GM23338 (cell line): ENCODE results near the gene ZNF276.

Experiments used
- EZH2 ChIP-seq: fragments of 200-600 bp; sonication (generic); IDR thresholded peaks from one replicate; pipeline ENCODE4 v1.8.0; 2017; ENCODE audit warnings: antibody characterized with exemption, mild to moderate bottlenecking, low read depth; ENCODE audit not compliant: unreplicated experiment
- EZH2phosphoT487 ChIP-seq: fragments of 200-600 bp; sonication (generic); IDR thresholded peaks from one replicate; pipeline ENCODE4 v1.8.1; 2018; ENCODE audit warnings: antibody characterized with exemption; ENCODE audit not compliant: unreplicated experiment
- JUNB ChIP-seq: IDR thresholded peaks from one replicate; pipeline ENCODE4 v1.6.1; 2016; ENCODE audit warnings: antibody characterized with exemption; ENCODE audit not compliant: unreplicated experiment
- POLR2AphosphoS5 ChIP-seq: IDR thresholded peaks from 2 replicates; pipeline ENCODE4 v1.6.1; 2016; ENCODE audit warnings: antibody characterized with exemption, low read depth
- ZNF114 ChIP-seq: fragments of 250-450 bp; sonication (Bioruptor Pico); IDR thresholded peaks from 2 replicates; pipeline ENCODE4 v1.5.0; 2020; ENCODE audit warnings: mild to moderate bottlenecking, moderate library complexity
- TF ChIP-seq, protein P1 (sequence below), 2 experiments: fragments of 200-600 bp in 1 of 2; sonication (generic) in 1 of 2; conservative IDR thresholded peaks; 2 replicates each; pipeline versions ENCODE4 v1.5.1 to v1.6.1; 2016 to 2017; ENCODE audit warnings: antibody characterized with exemption in 2 of 2, low read depth in 2 of 2, mild to moderate bottlenecking in 2 of 2, moderate library complexity in 1 of 2
- TF ChIP-seq, protein P2 (sequence below): IDR thresholded peaks from one replicate; pipeline ENCODE4 v1.6.1; 2018; ENCODE audit warnings: antibody characterized with exemption; ENCODE audit not compliant: unreplicated experiment

DNA sequence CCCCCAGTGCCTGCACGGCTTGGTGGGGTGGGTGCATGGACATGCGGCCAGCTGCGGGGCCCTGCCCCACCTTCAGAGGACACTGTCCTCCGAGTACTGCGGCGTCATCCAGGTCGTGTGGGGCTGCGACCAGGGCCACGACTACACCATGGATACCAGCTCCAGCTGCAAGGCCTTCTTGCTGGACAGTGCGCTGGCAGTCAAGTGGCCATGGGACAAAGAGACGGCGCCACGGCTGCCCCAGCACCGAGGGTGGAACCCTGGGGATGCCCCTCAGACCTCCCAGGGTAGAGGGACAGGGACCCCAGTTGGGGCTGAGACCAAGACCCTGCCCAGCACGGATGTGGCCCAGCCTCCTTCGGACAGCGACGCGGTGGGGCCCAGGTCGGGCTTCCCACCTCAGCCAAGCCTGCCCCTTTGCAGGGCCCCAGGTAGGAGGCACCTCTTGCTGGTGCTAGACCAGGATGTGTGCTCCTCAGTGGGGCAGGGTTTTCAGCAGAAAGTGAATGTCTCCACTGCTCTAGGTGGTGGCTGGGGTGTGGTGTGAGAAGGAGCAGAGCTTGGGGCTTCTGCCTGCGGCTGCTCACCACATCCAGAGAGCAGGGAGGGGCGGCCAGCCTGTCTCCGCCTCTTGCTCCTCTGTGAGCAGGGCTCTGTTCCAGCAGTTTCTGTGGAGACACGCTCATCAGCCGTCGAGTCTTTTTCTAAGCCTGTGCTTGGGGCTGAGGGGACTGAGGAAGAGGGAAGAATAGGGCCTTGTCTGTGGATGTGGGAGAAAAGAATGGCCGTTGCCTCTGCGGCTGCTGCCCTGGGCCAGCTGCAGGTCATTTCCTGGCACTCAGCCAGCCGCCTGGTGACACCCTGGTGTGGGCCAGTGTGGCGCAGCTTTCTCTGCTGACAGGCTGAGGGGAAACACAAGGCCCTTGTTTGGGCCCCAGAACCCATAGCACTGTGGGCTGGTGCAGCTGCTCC is 2.2 kb downstream of the ZNF276 start:
- TF ChIP-seq, protein P1, sequence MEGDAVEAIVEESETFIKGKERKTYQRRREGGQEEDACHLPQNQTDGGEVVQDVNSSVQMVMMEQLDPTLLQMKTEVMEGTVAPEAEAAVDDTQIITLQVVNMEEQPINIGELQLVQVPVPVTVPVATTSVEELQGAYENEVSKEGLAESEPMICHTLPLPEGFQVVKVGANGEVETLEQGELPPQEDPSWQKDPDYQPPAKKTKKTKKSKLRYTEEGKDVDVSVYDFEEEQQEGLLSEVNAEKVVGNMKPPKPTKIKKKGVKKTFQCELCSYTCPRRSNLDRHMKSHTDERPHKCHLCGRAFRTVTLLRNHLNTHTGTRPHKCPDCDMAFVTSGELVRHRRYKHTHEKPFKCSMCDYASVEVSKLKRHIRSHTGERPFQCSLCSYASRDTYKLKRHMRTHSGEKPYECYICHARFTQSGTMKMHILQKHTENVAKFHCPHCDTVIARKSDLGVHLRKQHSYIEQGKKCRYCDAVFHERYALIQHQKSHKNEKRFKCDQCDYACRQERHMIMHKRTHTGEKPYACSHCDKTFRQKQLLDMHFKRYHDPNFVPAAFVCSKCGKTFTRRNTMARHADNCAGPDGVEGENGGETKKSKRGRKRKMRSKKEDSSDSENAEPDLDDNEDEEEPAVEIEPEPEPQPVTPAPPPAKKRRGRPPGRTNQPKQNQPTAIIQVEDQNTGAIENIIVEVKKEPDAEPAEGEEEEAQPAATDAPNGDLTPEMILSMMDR (conservative IDR thresholded peaks at IDR 0.05; ENCODE audit: low read depth in 2 of 2), result no peak
- no peak for TF ChIP-seq EZH2phosphoT487
- TF ChIP-seq EZH2, result no peak
- no peak for TF ChIP-seq POLR2AphosphoS5
- TF ChIP-seq JUNB, result no peak
- no peak for TF ChIP-seq ZNF114 (CRISPR knock-in tag)
- TF ChIP-seq, protein P2, sequence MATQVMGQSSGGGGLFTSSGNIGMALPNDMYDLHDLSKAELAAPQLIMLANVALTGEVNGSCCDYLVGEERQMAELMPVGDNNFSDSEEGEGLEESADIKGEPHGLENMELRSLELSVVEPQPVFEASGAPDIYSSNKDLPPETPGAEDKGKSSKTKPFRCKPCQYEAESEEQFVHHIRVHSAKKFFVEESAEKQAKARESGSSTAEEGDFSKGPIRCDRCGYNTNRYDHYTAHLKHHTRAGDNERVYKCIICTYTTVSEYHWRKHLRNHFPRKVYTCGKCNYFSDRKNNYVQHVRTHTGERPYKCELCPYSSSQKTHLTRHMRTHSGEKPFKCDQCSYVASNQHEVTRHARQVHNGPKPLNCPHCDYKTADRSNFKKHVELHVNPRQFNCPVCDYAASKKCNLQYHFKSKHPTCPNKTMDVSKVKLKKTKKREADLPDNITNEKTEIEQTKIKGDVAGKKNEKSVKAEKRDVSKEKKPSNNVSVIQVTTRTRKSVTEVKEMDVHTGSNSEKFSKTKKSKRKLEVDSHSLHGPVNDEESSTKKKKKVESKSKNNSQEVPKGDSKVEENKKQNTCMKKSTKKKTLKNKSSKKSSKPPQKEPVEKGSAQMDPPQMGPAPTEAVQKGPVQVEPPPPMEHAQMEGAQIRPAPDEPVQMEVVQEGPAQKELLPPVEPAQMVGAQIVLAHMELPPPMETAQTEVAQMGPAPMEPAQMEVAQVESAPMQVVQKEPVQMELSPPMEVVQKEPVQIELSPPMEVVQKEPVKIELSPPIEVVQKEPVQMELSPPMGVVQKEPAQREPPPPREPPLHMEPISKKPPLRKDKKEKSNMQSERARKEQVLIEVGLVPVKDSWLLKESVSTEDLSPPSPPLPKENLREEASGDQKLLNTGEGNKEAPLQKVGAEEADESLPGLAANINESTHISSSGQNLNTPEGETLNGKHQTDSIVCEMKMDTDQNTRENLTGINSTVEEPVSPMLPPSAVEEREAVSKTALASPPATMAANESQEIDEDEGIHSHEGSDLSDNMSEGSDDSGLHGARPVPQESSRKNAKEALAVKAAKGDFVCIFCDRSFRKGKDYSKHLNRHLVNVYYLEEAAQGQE, result no peak
